Osteoblast (primary cell): ENCODE data around the gene ZFX. TPM values are rescaled to one million over a fixed set of nuclear protein-coding genes. Genes with fewer than 3 reads are reported as not detected.
"Not testable (repeated sequence)": the region's sequence is repeated elsewhere in the genome, so short reads cannot be mapped to it uniquely, and the experiment has no call there.

Experiments
- DNase-seq: peaks from one replicate; pipeline ENCODE4 v3.0.0; 2011; ENCODE audit warnings: low spot score, mixed read lengths; ENCODE audit not compliant: insufficient read length; ENCODE audit errors: missing footprints
- H2AFZ ChIP-seq: 2 replicates; pipeline ENCODE4 v1.6.0; 2011; ENCODE audit warnings: mild to moderate bottlenecking, low read length
- H3K27ac ChIP-seq: 2 replicates; pipeline ENCODE4 v1.5.1; 2011; ENCODE audit warnings: mild to moderate bottlenecking, low read depth, low read length, moderate library complexity
- H3K27me3 ChIP-seq: 2 replicates; pipeline ENCODE4 v1.6.0; 2012; ENCODE audit warnings: mild to moderate bottlenecking, control low read depth, inconsistent platforms, low read length, moderate library complexity; ENCODE audit not compliant: insufficient read depth
- H3K36me3 ChIP-seq: 2 replicates; pipeline ENCODE4 v1.5.1; 2011; ENCODE audit warnings: mild to moderate bottlenecking, low read length, control low read depth, moderate library complexity; ENCODE audit not compliant: insufficient read depth
- H3K4me1 ChIP-seq: 2 replicates; pipeline ENCODE4 v1.5.1; 2011; ENCODE audit warnings: mild to moderate bottlenecking, low read length, control low read depth, moderate library complexity; ENCODE audit not compliant: insufficient read depth
- H3K4me2 ChIP-seq: 2 replicates; pipeline ENCODE4 v1.6.0; 2011; ENCODE audit warnings: mild to moderate bottlenecking, low read length; ENCODE audit not compliant: insufficient read depth
- H3K4me3 ChIP-seq: fragments of 200-600 bp; sonication (generic); 3 replicates; pipeline ENCODE4 v1.5.1; 2012; ENCODE audit warnings: mild to moderate bottlenecking, low read length, inconsistent platforms; ENCODE audit not compliant: insufficient read depth
- H3K79me2 ChIP-seq: 2 replicates; pipeline ENCODE4 v1.6.0; 2012; ENCODE audit warnings: mild to moderate bottlenecking, low read length, control low read depth, inconsistent platforms; ENCODE audit not compliant: insufficient read depth
- H3K9me3 ChIP-seq: 2 replicates; pipeline ENCODE4 v1.5.1; 2011; ENCODE audit warnings: low read depth, low read length, control low read depth
- H4K20me1 ChIP-seq: 2 replicates; pipeline ENCODE4 v1.6.0; 2012; ENCODE audit warnings: mild to moderate bottlenecking, low read length, control low read depth; ENCODE audit not compliant: insufficient read depth
- CTCF ChIP-seq: IDR thresholded peaks from 2 replicates; pipeline ENCODE4 v1.5.1; 2011; ENCODE audit warnings: mild to moderate bottlenecking, low read depth, low read length, moderate library complexity; ENCODE audit errors: extremely low read depth
- total RNA-seq: library from RNA; depleted of rRNA; stranded (reverse); fragments of >200 nt; gene quantifications from 2 replicates; pipeline ENCODE4 v1.2.3, GENCODE V29; 2012

Gene ZFX
- total RNA-seq, 1 donor, result 50.7 TPM

DNA sequence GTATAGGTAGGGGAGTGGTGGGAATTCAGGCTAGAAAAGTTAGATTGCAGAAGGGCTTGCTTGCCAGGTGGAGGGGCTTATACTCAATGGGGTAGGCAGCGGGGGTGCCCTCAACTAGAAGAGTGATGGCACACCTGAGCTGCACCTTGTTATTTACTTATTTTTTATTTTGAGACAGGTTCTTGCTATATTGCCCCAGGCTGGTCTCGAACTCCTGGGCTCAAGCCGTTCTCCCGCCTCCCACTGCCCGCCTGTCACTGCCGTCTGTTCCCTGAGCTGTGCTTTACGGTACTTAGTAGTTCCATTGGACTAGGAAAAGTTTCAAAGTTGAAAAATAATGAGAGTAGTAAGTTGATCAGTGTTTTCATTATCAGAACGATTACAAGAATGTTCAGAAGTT is 2.0 kb downstream of the ZFX start:
- H4K20me1 ChIP-seq, result peaks cover 58% of the 10 kb centered on the region
- peaks cover 61% of the 10 kb centered on the region for H3K79me2 ChIP-seq
- peak overlapping the region; percentile 87 for H3K4me3 ChIP-seq
- peaks cover 10% of the 10 kb centered on the region for H3K36me3 ChIP-seq
- peak overlapping the region; percentile 82 for H3K27ac ChIP-seq
- no peaks in the 10 kb centered on the region for H3K27me3 ChIP-seq
- H2AFZ ChIP-seq, result no peak overlapping the region
- DNase-seq, result no peak
- no peaks in the 10 kb centered on the region for H3K9me3 ChIP-seq
- H3K4me1 ChIP-seq, result peaks cover 52% of the 10 kb centered on the region
- no peak for TF ChIP-seq CTCF
- peak overlapping the region; percentile 90 for H3K4me2 ChIP-seq

GRCh38 chrX:24153178-24153795 is 3.8 kb downstream of the ZFX start:
- no peak for TF ChIP-seq CTCF
- Histone ChIP-seq H3K4me1 (peaks cover 41% of the 10 kb centered on the region), H3K9me3 (no peaks in the 10 kb centered on the region), H3K27me3 (no peaks in the 10 kb centered on the region), H3K4me2 (peak overlapping the region; percentile 90), H4K20me1 (peaks cover 71% of the 10 kb centered on the region), H3K4me3 (no peak overlapping the region), H3K79me2 (peaks cover 78% of the 10 kb centered on the region), H3K36me3 (peaks cover 10% of the 10 kb centered on the region), H2AFZ (no peak overlapping the region), H3K27ac (no peak overlapping the region)
- peak; percentile 79 for DNase-seq

DNA sequence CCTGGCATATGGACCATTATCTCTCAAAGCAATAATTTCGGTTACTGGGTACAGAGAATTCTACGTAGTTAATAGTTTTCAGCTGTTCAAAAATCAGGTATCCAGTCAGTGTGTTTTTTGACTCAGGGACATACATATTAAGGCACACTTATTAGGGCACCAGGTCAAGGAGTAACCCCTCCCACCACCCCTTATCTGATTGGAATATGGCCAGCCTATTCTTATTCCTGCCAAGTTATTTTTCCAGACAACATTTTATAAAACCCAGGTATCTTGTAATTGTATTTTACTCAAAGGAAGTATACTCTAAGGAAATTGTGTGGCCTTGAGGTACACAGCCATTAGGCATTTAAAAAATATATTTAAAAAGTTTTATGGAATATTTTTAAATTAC is 4.3 kb downstream of the ZFX start:
- Histone ChIP-seq H2AFZ (no peak overlapping the region), H3K27ac (peak overlapping the region; percentile 35), H3K79me2 (peaks cover 83% of the 10 kb centered on the region), H4K20me1 (peaks cover 74% of the 10 kb centered on the region), H3K4me1 (peaks cover 37% of the 10 kb centered on the region), H3K9me3 (no peaks in the 10 kb centered on the region), H3K4me2 (no peak overlapping the region), H3K4me3 (no peak overlapping the region), H3K36me3 (peaks cover 10% of the 10 kb centered on the region), H3K27me3 (no peaks in the 10 kb centered on the region)
- DNase-seq, result no peak
- no peak for TF ChIP-seq CTCF

DNA sequence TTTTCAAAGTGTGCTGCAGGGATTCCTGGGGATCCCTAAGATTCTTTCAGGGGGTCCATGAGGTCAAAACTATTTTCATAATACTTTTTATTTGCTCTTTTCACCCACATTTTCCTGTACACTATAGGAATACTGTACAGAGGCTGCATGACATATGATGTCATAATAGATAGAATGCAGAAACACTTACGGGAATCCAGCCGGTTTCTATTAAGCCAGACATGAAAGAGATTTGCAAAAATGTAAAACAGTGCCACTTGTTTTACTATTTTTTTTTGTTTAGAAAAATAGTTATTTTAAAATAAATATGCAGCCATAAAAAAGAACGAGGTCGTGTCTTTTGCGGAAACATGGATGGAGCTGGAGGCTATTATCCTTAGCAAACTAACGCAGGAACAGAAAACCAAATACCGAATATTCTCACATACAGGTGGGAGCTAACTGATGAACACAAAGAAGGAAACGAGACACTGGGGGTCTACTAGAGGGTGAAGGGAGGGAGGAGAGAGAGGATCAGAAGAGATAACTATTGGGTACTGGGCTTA is 5.0 kb downstream of the ZFX start:
- Histone ChIP-seq H3K27ac (peak overlapping the region; percentile 35), H3K9me3 (no peaks in the 10 kb centered on the region), H3K4me1 (peaks cover 37% of the 10 kb centered on the region), H3K4me3 (no peak overlapping the region), H3K36me3 (peaks cover 10% of the 10 kb centered on the region), H3K4me2 (peak overlapping the region; percentile 26), H3K79me2 (peaks cover 91% of the 10 kb centered on the region), H2AFZ (no peak overlapping the region), H3K27me3 (no peaks in the 10 kb centered on the region), H4K20me1 (peaks cover 81% of the 10 kb centered on the region)
- no peak for DNase-seq
- TF ChIP-seq CTCF, result no peak

DNA sequence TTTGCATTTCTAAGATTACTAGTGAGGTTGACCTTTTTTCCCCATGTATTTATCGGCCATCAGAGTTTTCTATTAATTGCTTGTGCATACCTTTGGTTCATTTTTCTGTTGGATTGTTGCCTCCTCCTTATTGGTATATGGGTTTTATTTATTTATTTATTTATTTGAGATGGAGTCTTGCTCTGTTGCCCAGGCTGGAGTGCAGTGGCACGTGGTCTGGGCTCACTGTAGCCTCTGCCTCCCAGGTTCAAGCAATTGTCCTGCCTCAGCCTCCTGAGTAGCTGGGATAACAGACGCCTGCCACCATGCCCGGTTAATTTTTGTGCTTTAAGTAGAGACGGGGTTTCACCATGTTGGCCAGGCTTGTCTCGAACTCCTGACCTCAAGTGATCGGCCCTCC is 6.2 kb downstream of the ZFX start:
- H3K4me2 ChIP-seq, H3K27ac ChIP-seq, H3K4me3 ChIP-seq, DNase-seq, H3K27me3 ChIP-seq, H3K9me3 ChIP-seq, H2AFZ ChIP-seq: not testable (repeated sequence)
- H3K36me3 ChIP-seq, result peaks cover 12% of the 10 kb centered on the region
- peaks cover 99% of the 10 kb centered on the region for H3K79me2 ChIP-seq
- peaks cover 37% of the 10 kb centered on the region for H3K4me1 ChIP-seq
- peaks cover 86% of the 10 kb centered on the region for H4K20me1 ChIP-seq
